Sigmoid colon (tissue), 7 donors: ENCODE data around the gene SERPINE1. TPM values are rescaled to one million over a fixed set of nuclear protein-coding genes. Genes with fewer than 3 reads are reported as not detected.

Experiments
- DNase-seq: peaks from one replicate; pipeline ENCODE4 v3.0.0-alpha.2; 2019
- H3K27ac ChIP-seq, 4 donors: fragments of 200-600 bp; sonication (generic); one replicate each; pipeline ENCODE4 v1.5.1; 2016 to 2019; ENCODE audit warnings: mild to moderate bottlenecking in 1 of 4
- H3K27me3 ChIP-seq, 3 donors: fragments of 200-600 bp; sonication (generic); one replicate each; pipeline ENCODE4 v1.5.1; 2019; ENCODE audit warnings: mild to moderate bottlenecking in 1 of 3
- H3K36me3 ChIP-seq, 4 donors: fragments of 200-600 bp; sonication (generic); one replicate each; pipeline ENCODE4 v1.5.1; 2016 to 2019
- H3K4me1 ChIP-seq, 4 donors: fragments of 200-600 bp; sonication (generic); one replicate each; pipeline ENCODE4 v1.5.1; 2017 to 2019
- H3K4me3 ChIP-seq, 4 donors: fragments of 200-600 bp; sonication (generic); one replicate each; pipeline ENCODE4 v1.5.1; 2017 to 2019; ENCODE audit warnings: mild to moderate bottlenecking in 2 of 4, moderate library complexity in 1 of 4
- H3K9me3 ChIP-seq, 4 donors: fragments of 200-600 bp in 3 of 4; sonication (generic) in 3 of 4; one replicate each; pipeline versions ENCODE4 v1.5.1 to v1.6.1; 2013 to 2019
- EP300 ChIP-seq, 4 donors: sonication (generic); formaldehyde crosslinking; IDR thresholded peaks; one replicate each; pipeline ENCODE4 v1.6.1; 2017; ENCODE audit warnings: antibody characterized with exemption in 4 of 4
- POLR2A ChIP-seq, 2 donors: fragments of 450-650 bp; IDR thresholded peaks; one replicate each; pipeline ENCODE4 v1.6.1; 2016; ENCODE audit warnings: antibody characterized with exemption in 2 of 2, mild to moderate bottlenecking in 2 of 2, moderate library complexity in 2 of 2
- POLR2AphosphoS5 ChIP-seq, 4 donors: sonication (generic); formaldehyde crosslinking; IDR thresholded peaks; one replicate each; pipeline ENCODE4 v1.6.1; 2017; ENCODE audit warnings: antibody characterized with exemption in 4 of 4
- WGBS, 2 donors: extraction: QIAGEN DNeasy Blood & Tissue Kit; methylation state at CpG; one replicate each; pipeline ENCODE4 v1.1.7; 2013; 5-methylcytosine and 5-hydroxymethylcytosine counted together
- intact Hi-C: fragments of 100-400 bp; cut with DNase I; formaldehyde crosslinking; loops from one replicate; pipeline ENCODE4 v1.15.1; 2023
- polyA plus RNA-seq, 3 donors: library from polyadenylated mRNA; stranded (reverse); fragments of 200-250 nt; gene quantifications; one replicate each; pipeline ENCODE4 v1.2.3, GENCODE V29; 2013
- total RNA-seq, 4 donors: library from RNA; depleted of rRNA; stranded (reverse); fragments of >200 nt; gene quantifications; one replicate each; pipeline ENCODE4 v1.1.0, GENCODE V29; 2016
- TF ChIP-seq, protein P1 (sequence below), 4 experiments: fragments of 450-650 bp in 3 of 4; fragments of 200-600 bp in 1 of 4; IDR thresholded peaks; one replicate each; pipeline ENCODE4 v1.5.1; 2016 to 2019; ENCODE audit warnings: antibody characterized with exemption in 4 of 4, mild to moderate bottlenecking in 3 of 4, moderate library complexity in 2 of 4
- donor health status: healthy with polysubstance abuse.
- donor health status: Bipolar disorder and iron deficiency.
- donor health status: healthy.

SERPINE1 gene
- total and polyA plus RNA-seq, 7 donors, result 0.46 to 21.3 (median 9.3) TPM

DNA sequence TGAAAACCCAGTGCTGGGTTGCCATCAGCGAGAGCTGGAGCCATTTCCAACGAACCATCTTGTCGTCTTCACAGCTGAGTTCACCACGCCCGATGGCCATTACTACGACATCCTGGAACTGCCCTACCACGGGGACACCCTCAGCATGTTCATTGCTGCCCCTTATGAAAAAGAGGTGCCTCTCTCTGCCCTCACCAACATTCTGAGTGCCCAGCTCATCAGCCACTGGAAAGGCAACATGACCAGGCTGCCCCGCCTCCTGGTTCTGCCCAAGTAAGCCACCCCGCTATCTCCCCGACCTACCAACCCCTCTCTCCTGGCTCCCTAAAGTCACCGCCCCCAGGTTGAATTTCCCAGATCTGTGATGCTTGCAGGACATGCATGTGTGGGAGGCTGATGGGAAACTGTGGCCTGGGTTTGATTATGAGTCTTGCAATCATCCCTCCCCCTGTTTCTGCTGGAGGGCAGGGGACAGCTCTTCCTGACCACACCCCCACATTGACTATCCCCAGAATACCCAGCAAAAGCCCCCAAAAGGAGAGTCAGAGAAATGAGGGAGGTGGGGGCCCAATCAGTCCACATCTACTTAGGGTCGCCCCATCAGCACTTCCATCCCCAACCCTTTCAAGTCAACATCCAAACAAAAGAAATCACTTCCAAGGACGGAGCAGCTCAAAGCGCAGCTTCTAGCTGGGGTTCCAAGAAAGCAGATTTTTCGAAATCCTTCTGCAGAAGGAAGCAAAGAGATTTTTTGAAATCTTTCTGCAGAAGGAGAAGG, 6.9 kb downstream of the SERPINE1 start:
- Histone ChIP-seq H3K4me3 (no peak overlapping the region), H3K9me3 (no peaks in the 10 kb centered on the region), H3K4me1 (peaks cover 0 to 13% (median 9%) of the 10 kb centered on the region in 4 donors), H3K27me3 (no peaks in the 10 kb centered on the region), H3K27ac (no peak overlapping the region), H3K36me3 (peaks cover 0 to 2% (median 0%) of the 10 kb centered on the region in 4 donors)
- TF ChIP-seq POLR2AphosphoS5 (IDR thresholded peaks at IDR 0.05), result peak in 1 of 4 donors; percentile 4
- TF ChIP-seq, protein P1, sequence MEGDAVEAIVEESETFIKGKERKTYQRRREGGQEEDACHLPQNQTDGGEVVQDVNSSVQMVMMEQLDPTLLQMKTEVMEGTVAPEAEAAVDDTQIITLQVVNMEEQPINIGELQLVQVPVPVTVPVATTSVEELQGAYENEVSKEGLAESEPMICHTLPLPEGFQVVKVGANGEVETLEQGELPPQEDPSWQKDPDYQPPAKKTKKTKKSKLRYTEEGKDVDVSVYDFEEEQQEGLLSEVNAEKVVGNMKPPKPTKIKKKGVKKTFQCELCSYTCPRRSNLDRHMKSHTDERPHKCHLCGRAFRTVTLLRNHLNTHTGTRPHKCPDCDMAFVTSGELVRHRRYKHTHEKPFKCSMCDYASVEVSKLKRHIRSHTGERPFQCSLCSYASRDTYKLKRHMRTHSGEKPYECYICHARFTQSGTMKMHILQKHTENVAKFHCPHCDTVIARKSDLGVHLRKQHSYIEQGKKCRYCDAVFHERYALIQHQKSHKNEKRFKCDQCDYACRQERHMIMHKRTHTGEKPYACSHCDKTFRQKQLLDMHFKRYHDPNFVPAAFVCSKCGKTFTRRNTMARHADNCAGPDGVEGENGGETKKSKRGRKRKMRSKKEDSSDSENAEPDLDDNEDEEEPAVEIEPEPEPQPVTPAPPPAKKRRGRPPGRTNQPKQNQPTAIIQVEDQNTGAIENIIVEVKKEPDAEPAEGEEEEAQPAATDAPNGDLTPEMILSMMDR (IDR thresholded peaks at IDR 0.05), result no peak
- 78 to 81% methylated on average over 15 of the region's 15 CpGs for WGBS, 2 donors
- no peak for DNase-seq
- intact Hi-C loops, result no loop called here

DNA sequence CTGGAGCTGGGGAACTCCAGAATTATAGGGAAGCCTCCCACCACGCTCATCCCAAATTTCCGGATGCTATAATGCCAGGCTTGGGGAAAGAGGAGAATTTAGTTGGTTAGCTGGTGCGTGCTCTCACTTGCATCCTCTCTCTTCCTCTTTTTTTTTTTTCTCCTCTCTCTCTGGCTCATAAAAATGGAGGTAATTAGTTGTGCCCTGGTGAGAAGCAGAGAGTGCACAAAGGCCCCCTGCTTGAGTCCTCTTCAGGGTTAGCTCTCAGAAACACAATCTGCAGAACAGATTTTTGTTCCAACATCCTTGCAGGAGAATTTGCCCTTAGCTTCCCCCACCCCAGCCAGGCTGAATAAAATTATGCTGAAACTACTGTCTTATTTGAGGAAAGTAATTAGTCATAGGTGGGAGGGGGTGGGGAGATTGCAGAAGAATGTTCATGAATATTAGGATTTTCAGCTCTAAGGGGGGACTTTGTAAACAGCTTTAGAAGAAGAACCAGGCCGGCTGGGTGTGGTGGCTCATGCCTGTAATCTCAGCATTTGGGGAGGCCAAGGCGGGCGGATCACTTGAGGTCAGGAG, 7.6 kb downstream of the SERPINE1 start:
- intact Hi-C loops, result no loop called here
- H3K27ac ChIP-seq, result no peak overlapping the region
- no peak for DNase-seq

DNA sequence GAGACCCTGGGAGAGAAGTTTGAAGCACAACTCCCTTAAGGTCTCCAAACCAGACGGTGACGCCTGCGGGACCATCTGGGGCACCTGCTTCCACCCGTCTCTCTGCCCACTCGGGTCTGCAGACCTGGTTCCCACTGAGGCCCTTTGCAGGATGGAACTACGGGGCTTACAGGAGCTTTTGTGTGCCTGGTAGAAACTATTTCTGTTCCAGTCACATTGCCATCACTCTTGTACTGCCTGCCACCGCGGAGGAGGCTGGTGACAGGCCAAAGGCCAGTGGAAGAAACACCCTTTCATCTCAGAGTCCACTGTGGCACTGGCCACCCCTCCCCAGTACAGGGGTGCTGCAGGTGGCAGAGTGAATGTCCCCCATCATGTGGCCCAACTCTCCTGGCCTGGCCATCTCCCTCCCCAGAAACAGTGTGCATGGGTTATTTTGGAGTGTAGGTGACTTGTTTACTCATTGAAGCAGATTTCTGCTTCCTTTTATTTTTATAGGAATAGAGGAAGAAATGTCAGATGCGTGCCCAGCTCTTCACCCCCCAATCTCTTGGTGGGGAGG, 10.8 kb downstream of the SERPINE1 start:
- Histone ChIP-seq H3K27ac (peak overlapping the region in 3 of 4 donors; percentile 42 to 67 (median 59)), H3K4me3 (peak overlapping the region in 3 of 4 donors; percentile 1 to 13 (median 6)), H3K36me3 (no peaks in the 10 kb centered on the region), H3K27me3 (peaks cover 0 to 6% (median 0%) of the 10 kb centered on the region in 3 donors), H3K9me3 (no peaks in the 10 kb centered on the region), H3K4me1 (peaks cover 0 to 13% (median 9%) of the 10 kb centered on the region in 4 donors)
- TF ChIP-seq POLR2AphosphoS5 (IDR thresholded peaks at IDR 0.05) (no peak), EP300 (IDR thresholded peaks at IDR 0.05) (no peak), POLR2A (IDR thresholded peaks at IDR 0.05) (no peak)
- TF ChIP-seq, protein P1 (IDR thresholded peaks at IDR 0.05), result no peak
- intact Hi-C loops, result loop anchor here (5.0 kb wide), 1 partner anchor 40 kb away; no protein-coding TSS in a partner anchor
- 64 to 71% methylated on average over 9 of the region's 9 CpGs for WGBS, 2 donors
- no peak for DNase-seq

More for the DNA sequence above, 7.6 kb downstream of the SERPINE1 start:
- Histone ChIP-seq H3K27me3 (no peaks in the 10 kb centered on the region), H3K4me1 (peaks cover 0 to 13% (median 9%) of the 10 kb centered on the region in 4 donors), H3K36me3 (peaks cover 0 to 2% (median 0%) of the 10 kb centered on the region in 4 donors), H3K9me3 (no peaks in the 10 kb centered on the region), H3K4me3 (no peak overlapping the region)
- WGBS, 2 donors, result 77% methylated on average over 6 of the region's 6 CpGs
- TF ChIP-seq POLR2AphosphoS5 (IDR thresholded peaks at IDR 0.05) (no peak), POLR2A (IDR thresholded peaks at IDR 0.05) (no peak), EP300 (IDR thresholded peaks at IDR 0.05) (no peak)
- TF ChIP-seq, protein P1 (IDR thresholded peaks at IDR 0.05), result no peak

DNA sequence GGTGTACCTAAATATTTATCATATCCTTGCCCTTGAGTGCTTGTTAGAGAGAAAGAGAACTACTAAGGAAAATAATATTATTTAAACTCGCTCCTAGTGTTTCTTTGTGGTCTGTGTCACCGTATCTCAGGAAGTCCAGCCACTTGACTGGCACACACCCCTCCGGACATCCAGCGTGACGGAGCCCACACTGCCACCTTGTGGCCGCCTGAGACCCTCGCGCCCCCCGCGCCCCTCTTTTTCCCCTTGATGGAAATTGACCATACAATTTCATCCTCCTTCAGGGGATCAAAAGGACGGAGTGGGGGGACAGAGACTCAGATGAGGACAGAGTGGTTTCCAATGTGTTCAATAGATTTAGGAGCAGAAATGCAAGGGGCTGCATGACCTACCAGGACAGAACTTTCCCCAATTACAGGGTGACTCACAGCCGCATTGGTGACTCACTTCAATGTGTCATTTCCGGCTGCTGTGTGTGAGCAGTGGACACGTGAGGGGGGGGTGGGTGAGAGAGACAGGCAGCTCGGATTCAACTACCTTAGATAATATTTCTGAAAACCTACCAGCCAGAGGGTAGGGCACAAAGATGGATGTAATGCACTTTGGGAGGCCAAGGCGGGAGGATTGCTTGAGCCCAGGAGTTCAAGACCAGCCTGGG, 11.4 kb downstream of the SERPINE1 start:
- Histone ChIP-seq H3K27ac (peak overlapping the region in 3 of 4 donors; percentile 42 to 67 (median 59)), H3K27me3 (peaks cover 0 to 10% (median 0%) of the 10 kb centered on the region in 3 donors), H3K9me3 (no peaks in the 10 kb centered on the region), H3K36me3 (no peaks in the 10 kb centered on the region), H3K4me1 (peaks cover 0 to 13% (median 9%) of the 10 kb centered on the region in 4 donors), H3K4me3 (peak overlapping the region in 3 of 4 donors; percentile 1 to 13 (median 6))
- peak; percentile 94 for DNase-seq
- TF ChIP-seq, protein P1 (IDR thresholded peaks at IDR 0.05), result peak; percentile 67 to 84 (median 74)
- no peak for TF ChIP-seq POLR2A (IDR thresholded peaks at IDR 0.05)
- peak in 1 of 4 donors; percentile 28 for TF ChIP-seq EP300 (IDR thresholded peaks at IDR 0.05)
- TF ChIP-seq POLR2AphosphoS5 (IDR thresholded peaks at IDR 0.05), result peak; percentile 34 to 76 (median 39)
- intact Hi-C loops, result loop anchor here (5.0 kb wide), 1 partner anchor 41 kb away; no protein-coding TSS in a partner anchor
- 4 to 6% methylated on average over 16 of the region's 16 CpGs for WGBS, 2 donors
